CD14-positive monocyte (primary cell): ENCODE measurements around the gene KIF5C. TPM values are rescaled to one million over a fixed set of nuclear protein-coding genes. Genes with fewer than 3 reads are reported as not detected.
A peak's percentile ranks its signal among the peaks of the same experiment; 100 is the strongest.
"Not testable (repeated sequence)": the region's sequence is repeated elsewhere in the genome, so short reads cannot be mapped to it uniquely, and the experiment has no call there.

Experiments
- DNase-seq, 3 donors: peaks; one replicate each; pipeline ENCODE4 v3.0.0-alpha.2; 2011 to 2022
- H2AFZ ChIP-seq: 2 replicates; pipeline ENCODE4 v1.6.0; 2012; ENCODE audit warnings: mild to moderate bottlenecking, low read depth, low read length, inconsistent platforms; ENCODE audit not compliant: insufficient read depth, poor library complexity, severe bottlenecking
- H3K27ac ChIP-seq, 2 donors: 1 replicate in 1 of 2; 2 replicates in 1 of 2; pipeline ENCODE4 v1.5.1; 2012 to 2013; ENCODE audit warnings: low read length in 2 of 2, control low read depth in 1 of 2, inconsistent platforms in 1 of 2, low read depth in 1 of 2, mild to moderate bottlenecking in 1 of 2
- H3K27me3 ChIP-seq, 2 donors: one replicate each; pipeline versions ENCODE4 v1.6.0 to v1.6.1; 2011 to 2013; ENCODE audit warnings: low read length in 2 of 2; ENCODE audit not compliant: control insufficient read depth in 2 of 2, insufficient read depth in 2 of 2
- H3K36me3 ChIP-seq, 2 donors: replicated peaks in 1 of 2; 1 replicate in 1 of 2; 2 replicates in 1 of 2; pipeline versions ENCODE4 v1.5.1 to v1.6.1; 2012 to 2013; ENCODE audit warnings: low read length in 2 of 2, control low read depth in 1 of 2, inconsistent platforms in 1 of 2, mild to moderate bottlenecking in 1 of 2; ENCODE audit not compliant: insufficient read depth in 2 of 2, control insufficient read depth in 1 of 2
- H3K4me1 ChIP-seq, 2 donors: 1 replicate in 1 of 2; 2 replicates in 1 of 2; pipeline versions ENCODE4 v1.5.1 to v1.6.1; 2012 to 2013; ENCODE audit warnings: low read length in 2 of 2, control low read depth in 1 of 2, inconsistent platforms in 1 of 2, mild to moderate bottlenecking in 1 of 2, moderate library complexity in 1 of 2; ENCODE audit not compliant: insufficient read depth in 2 of 2, control insufficient read depth in 1 of 2
- H3K4me2 ChIP-seq: replicated peaks from 2 replicates; pipeline ENCODE3; 2012; ENCODE audit warnings: low read length, moderate library complexity, mild to moderate bottlenecking; ENCODE audit not compliant: poor library complexity, severe bottlenecking; ENCODE audit errors: extremely low read depth
- H3K4me3 ChIP-seq, 3 experiments: fragments of 200-600 bp in 1 of 3; sonication (generic) in 1 of 3; replicated peaks in 1 of 3; 1 replicate in 2 of 3; 2 replicates in 1 of 3; pipeline ENCODE4 v1.5.1; 2011 to 2013; ENCODE audit warnings: low read length in 3 of 3, mild to moderate bottlenecking in 3 of 3, control low read depth in 2 of 3, low read depth in 2 of 3, inconsistent platforms in 1 of 3, moderate library complexity in 1 of 3
- H3K79me2 ChIP-seq: 2 replicates; pipeline ENCODE4 v1.6.0; 2012; ENCODE audit warnings: mild to moderate bottlenecking, control low read depth, inconsistent platforms, low read length, moderate library complexity; ENCODE audit not compliant: insufficient read depth
- H3K9ac ChIP-seq: 2 replicates; pipeline ENCODE4 v1.6.0; 2017; ENCODE audit warnings: low read length, mild to moderate bottlenecking; ENCODE audit not compliant: insufficient read depth, poor library complexity, severe bottlenecking
- H3K9me3 ChIP-seq, 2 donors: replicated peaks in 1 of 2; 1 replicate in 1 of 2; 2 replicates in 1 of 2; pipeline versions ENCODE4 v1.5.1 to v1.6.1; 2012 to 2013; ENCODE audit warnings: low read length in 2 of 2, control low read depth in 1 of 2; ENCODE audit not compliant: control insufficient read depth in 1 of 2, insufficient read depth in 1 of 2
- H4K20me1 ChIP-seq: 2 replicates; pipeline ENCODE4 v1.6.0; 2012; ENCODE audit warnings: mild to moderate bottlenecking, low read length, control low read depth, moderate library complexity; ENCODE audit not compliant: insufficient read depth
- H3K27ac Mint-ChIP-seq, 7 donors: one replicate each; pipeline ENCODE4 v1.8.0; 2020; ENCODE audit warnings: mild to moderate bottlenecking in 7 of 7, mixed read lengths in 7 of 7, moderate library complexity in 6 of 7, inconsistent platforms in 2 of 7
- H3K27me3 Mint-ChIP-seq, 3 donors: one replicate each; pipeline ENCODE4 v1.8.0; 2021 to 2022; ENCODE audit warnings: low read depth in 3 of 3, mild to moderate bottlenecking in 3 of 3, mixed read lengths in 3 of 3, moderate library complexity in 3 of 3, inconsistent platforms in 1 of 3
- H3K36me3 Mint-ChIP-seq, 2 donors: one replicate each; pipeline ENCODE4 v1.8.0; 2020; ENCODE audit warnings: mixed read lengths in 2 of 2, inconsistent platforms in 1 of 2, mild to moderate bottlenecking in 1 of 2
- H3K4me1 Mint-ChIP-seq: one replicate; pipeline ENCODE4 v1.8.0; 2020; ENCODE audit warnings: mild to moderate bottlenecking, mixed read lengths
- H3K4me3 Mint-ChIP-seq, 2 donors: one replicate each; pipeline ENCODE4 v1.8.0; 2020; ENCODE audit warnings: mild to moderate bottlenecking in 2 of 2, mixed read lengths in 2 of 2, moderate library complexity in 1 of 2
- H3K9me3 Mint-ChIP-seq, 7 donors: one replicate each; pipeline ENCODE4 v1.8.0; 2020 to 2022; ENCODE audit warnings: mixed read lengths in 7 of 7, mild to moderate bottlenecking in 6 of 7, moderate library complexity in 6 of 7, inconsistent platforms in 2 of 7
- WGBS: methylation state at CpG from one replicate; pipeline ENCODE4 v1.1.5; 2013; ENCODE audit warnings: missing lambda C conversion rate; ENCODE audit not compliant: insufficient coverage; 5-methylcytosine and 5-hydroxymethylcytosine counted together
- intact Hi-C, 2 donors: fragments of 100-400 bp; cut with micrococcal nuclease; formaldehyde crosslinking; loops; one replicate each; pipeline versions ENCODE4 v1.15.0 to v1.15.1; 2023
- polyA plus RNA-seq, 3 donors: library from polyadenylated mRNA; depleted of rRNA in 1 of 3; unstranded in 2 of 3; stranded (reverse) in 1 of 3; fragments of 300-500 nt in 2 of 3; fragments of >200 nt in 1 of 3; fragmentation: Illumina TruSeq in 2 of 3; gene quantifications; 1 replicate in 2 of 3; 2 replicates in 1 of 3; pipeline ENCODE4 v1.2.3, GENCODE V29; 2012 to 2021
- TF ChIP-seq, protein P1 (sequence below): fragments of 200-600 bp; IDR thresholded peaks from one replicate; pipeline ENCODE4 v1.8.0; 2022; ENCODE audit warnings: antibody characterized with exemption, mild to moderate bottlenecking

The KIF5C gene
- polyA plus RNA-seq, 3 donors, result 0.04 TPM; not detected in 2

DNA sequence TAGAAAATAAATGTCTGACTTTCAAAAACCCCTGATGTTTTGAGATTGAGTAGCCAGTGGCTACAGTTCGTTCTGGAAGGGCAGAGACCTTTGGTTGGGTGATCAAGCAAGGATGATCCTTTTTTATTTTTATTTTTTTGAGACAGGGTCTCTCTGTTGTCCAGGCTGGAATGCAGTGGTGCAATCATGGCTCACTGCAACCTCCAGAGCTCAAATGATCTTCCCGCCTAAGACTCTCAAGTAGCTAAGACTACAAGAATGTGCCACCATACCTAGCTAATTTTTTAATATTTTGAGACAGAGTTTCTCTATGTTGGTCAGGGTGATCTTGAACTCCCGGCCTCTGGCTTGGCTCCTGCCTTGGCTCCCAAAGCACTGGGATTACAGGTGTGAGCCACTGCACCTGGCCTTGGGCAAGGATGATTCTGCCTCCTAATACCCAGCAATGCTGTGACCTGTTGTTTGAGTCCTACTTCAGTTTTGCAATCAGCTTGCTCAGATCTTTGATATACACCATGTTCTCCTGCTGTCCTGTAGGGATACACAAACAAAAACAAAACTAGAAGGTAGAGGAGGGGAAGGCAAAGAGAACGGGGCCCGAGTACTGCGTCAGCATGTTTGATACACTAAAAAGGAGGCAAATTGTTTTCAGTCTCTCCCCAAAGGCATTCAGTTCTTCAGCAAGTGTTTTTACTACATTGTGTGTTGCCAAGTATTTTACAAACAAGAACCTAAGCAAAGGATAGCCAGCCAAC lies 104.3 kb downstream of the KIF5C start:
- Mint-ChIP-seq H3K9me3 (no peaks in the 10 kb centered on the region), H3K4me1 (peaks cover 26% of the 10 kb centered on the region), H3K27me3 (peaks cover 0 to 2% (median 0%) of the 10 kb centered on the region in 3 donors), H3K27ac (peak overlapping the region in 1 of 7 donors; percentile 30), H3K4me3 (no peak overlapping the region), H3K36me3 (no peaks in the 10 kb centered on the region)
- H3K27me3 ChIP-seq, result no peaks in the 10 kb centered on the region
- H4K20me1 ChIP-seq, result no peaks in the 10 kb centered on the region
- H3K36me3 ChIP-seq, result no peaks in the 10 kb centered on the region
- no peak overlapping the region for H3K4me2 ChIP-seq
- DNase-seq, result no peak
- H3K79me2 ChIP-seq, result no peaks in the 10 kb centered on the region
- TF ChIP-seq, protein P1, sequence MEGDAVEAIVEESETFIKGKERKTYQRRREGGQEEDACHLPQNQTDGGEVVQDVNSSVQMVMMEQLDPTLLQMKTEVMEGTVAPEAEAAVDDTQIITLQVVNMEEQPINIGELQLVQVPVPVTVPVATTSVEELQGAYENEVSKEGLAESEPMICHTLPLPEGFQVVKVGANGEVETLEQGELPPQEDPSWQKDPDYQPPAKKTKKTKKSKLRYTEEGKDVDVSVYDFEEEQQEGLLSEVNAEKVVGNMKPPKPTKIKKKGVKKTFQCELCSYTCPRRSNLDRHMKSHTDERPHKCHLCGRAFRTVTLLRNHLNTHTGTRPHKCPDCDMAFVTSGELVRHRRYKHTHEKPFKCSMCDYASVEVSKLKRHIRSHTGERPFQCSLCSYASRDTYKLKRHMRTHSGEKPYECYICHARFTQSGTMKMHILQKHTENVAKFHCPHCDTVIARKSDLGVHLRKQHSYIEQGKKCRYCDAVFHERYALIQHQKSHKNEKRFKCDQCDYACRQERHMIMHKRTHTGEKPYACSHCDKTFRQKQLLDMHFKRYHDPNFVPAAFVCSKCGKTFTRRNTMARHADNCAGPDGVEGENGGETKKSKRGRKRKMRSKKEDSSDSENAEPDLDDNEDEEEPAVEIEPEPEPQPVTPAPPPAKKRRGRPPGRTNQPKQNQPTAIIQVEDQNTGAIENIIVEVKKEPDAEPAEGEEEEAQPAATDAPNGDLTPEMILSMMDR, result no peak
- no peak overlapping the region for H2AFZ ChIP-seq
- no peaks in the 10 kb centered on the region for H3K9me3 ChIP-seq
- no peak overlapping the region for H3K27ac ChIP-seq
- intact Hi-C loops, result no loop called here
- WGBS, result no CpG with 5 or more reads among the region's 6 CpGs
- H3K4me3 ChIP-seq, result no peak overlapping the region
- peaks cover 6 to 8% of the 10 kb centered on the region in 2 donors for H3K4me1 ChIP-seq
- H3K9ac ChIP-seq, result no peak overlapping the region

DNA sequence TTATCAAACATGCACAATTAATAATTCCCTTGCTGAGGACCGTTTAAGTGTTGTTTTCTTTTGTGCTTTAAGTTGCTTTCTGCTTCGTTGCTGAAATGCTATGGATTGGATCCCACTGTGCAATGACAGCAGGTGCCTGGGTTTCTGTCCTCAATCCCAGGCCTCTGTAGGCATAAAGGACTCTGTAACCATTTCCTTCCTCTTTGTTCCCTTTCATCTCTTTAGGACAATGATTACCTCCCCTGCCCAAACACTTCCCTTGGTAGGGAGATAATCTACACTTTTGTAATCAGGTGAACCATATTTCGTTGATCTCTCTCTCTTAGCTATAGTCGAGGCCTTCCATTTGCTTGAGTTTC lies 104.9 kb downstream of the KIF5C start:
- WGBS, result 8% methylated on average over 2 of the region's 4 CpGs
- no peaks in the 10 kb centered on the region for H3K27me3 ChIP-seq
- no peak overlapping the region for H3K4me2 ChIP-seq
- H3K36me3 Mint-ChIP-seq, result no peaks in the 10 kb centered on the region
- no peaks in the 10 kb centered on the region for H3K79me2 ChIP-seq
- TF ChIP-seq, protein P1, result no peak
- no peaks in the 10 kb centered on the region for H4K20me1 ChIP-seq
- H3K27ac Mint-ChIP-seq, result peak overlapping the region in 2 of 7 donors; percentile 5 to 21
- no peaks in the 10 kb centered on the region for H3K9me3 Mint-ChIP-seq
- H3K27ac ChIP-seq, result no peak overlapping the region
- no peak overlapping the region for H2AFZ ChIP-seq
- H3K4me1 ChIP-seq, result peaks cover 6 to 8% of the 10 kb centered on the region in 2 donors
- H3K9me3 ChIP-seq, result no peaks in the 10 kb centered on the region
- H3K4me3 ChIP-seq, result no peak overlapping the region
- H3K9ac ChIP-seq, result no peak overlapping the region
- intact Hi-C loops, result no loop called here
- H3K27me3 Mint-ChIP-seq, result peaks cover 0 to 2% (median 0%) of the 10 kb centered on the region in 3 donors
- no peaks in the 10 kb centered on the region for H3K36me3 ChIP-seq
- no peak for DNase-seq
- peaks cover 26% of the 10 kb centered on the region for H3K4me1 Mint-ChIP-seq
- no peak overlapping the region for H3K4me3 Mint-ChIP-seq

DNA sequence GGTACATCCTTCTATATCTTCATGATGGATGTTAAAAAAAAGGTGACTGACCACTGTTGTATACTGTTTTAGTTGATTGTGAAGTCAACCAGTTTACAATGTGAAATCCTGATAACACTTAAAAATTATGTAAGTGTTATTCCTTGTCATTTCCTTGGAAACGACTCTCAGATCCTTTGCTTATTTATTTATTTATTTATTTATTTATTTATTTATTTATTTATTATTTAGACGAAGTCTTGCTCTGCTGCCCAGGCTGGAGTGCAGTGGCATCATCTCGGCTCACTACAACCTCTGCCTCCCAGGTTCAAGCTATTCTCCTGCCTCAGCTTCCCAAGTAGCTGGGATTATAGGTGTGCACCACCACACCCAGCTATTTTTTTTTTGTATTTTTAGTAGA lies 105.5 kb downstream of the KIF5C start:
- H3K9ac ChIP-seq, H3K4me2 ChIP-seq, H3K36me3 Mint-ChIP-seq, H3K36me3 ChIP-seq, DNase-seq, H4K20me1 ChIP-seq, H3K27ac Mint-ChIP-seq, H3K4me3 ChIP-seq, H3K9me3 ChIP-seq, H3K4me3 Mint-ChIP-seq, H3K27me3 Mint-ChIP-seq, intact Hi-C loops, H3K27me3 ChIP-seq, H3K27ac ChIP-seq, H2AFZ ChIP-seq, H3K79me2 ChIP-seq, H3K9me3 Mint-ChIP-seq, H3K4me1 ChIP-seq: not testable (repeated sequence)
- peaks cover 24% of the 10 kb centered on the region for H3K4me1 Mint-ChIP-seq
- no CpG with 5 or more reads among the region's 3 CpGs for WGBS
